ENCODE measurements around the gene TFF2.

- TF ChIP-seq RAD21 (IDR thresholded peaks at IDR 0.05; ENCODE audit: low read length) (no peak), CTCF (conservative IDR thresholded peaks at IDR 0.05; ENCODE audit: low read depth, low read length) (no peak), RFX5 (IDR thresholded peaks at IDR 0.05; ENCODE audit: low read depth, low read length) (no peak), ELK1 (IDR thresholded peaks at IDR 0.05; ENCODE audit: borderline replicate concordance, low read depth, low read length) (no peak), CEBPB (IDR thresholded peaks at IDR 0.05; ENCODE audit: low read depth, low read length) (no peak), SMC3 (IDR thresholded peaks at IDR 0.05; ENCODE audit: low read depth, low read length) (no peak), RCOR1 (IDR thresholded peaks at IDR 0.05; ENCODE audit: insufficient replicate concordance, low read length) (no peak), POLR2A (IDR thresholded peaks at IDR 0.05; ENCODE audit: low read depth, low read length) (no peak), MAZ (IDR thresholded peaks at IDR 0.05; ENCODE audit: borderline replicate concordance, low read depth, low read length) (no peak), BHLHE40 (IDR thresholded peaks at IDR 0.05; ENCODE audit: low read depth, low read length) (no peak)
These were observed 11.8 kb downstream of the TFF2 start for GRCh38 chr21:42338729-42339715.
